GM19023 (cell line): ENCODE measurements around the gene PIK3CD.
A peak's percentile ranks its signal among the peaks of the same experiment; 100 is the strongest.
"Not testable (repeated sequence)": the region's sequence is repeated elsewhere in the genome, so short reads cannot be mapped to it uniquely, and the experiment has no call there.

Experiments used
- ATAC-seq: cut with Tn5 transposase; IDR thresholded peaks from one replicate; pipeline ENCODE4 v1.9.1; 2021; ENCODE audit warnings: mild to moderate bottlenecking, moderate library complexity; ENCODE audit not compliant: unreplicated experiment

Gene PIK3CD

DNA sequence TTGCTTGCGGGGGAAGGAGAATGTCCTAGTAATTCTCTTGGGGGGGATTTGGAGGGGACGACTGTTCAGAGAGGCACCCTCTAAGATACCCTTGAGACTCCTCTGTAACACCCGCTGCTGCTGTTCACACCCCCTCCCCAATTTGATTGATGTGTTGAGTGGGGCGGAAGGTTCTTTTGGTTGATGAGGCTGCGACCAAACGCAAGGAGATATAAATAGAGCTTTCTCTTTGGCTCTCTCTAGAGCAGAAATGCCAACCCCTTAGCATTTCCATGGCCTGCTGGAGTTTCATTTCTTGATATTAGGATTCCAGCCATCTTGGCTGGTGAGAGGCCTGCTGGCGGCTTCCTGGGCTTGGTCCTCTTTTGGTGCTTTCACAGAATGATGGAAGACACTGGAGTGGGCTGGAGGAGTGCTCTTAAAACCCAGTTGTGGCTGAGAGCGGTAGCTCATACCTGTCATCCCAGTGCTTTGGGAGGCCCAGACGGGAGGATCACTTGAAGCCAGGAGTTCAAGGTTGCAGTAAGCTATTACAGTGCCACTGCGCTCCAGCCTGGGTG lies 2.0 kb downstream of the PIK3CD start:
- no peak for ATAC-seq

GRCh38 chr1:9654051-9654833 lies 2.7 kb downstream of the PIK3CD start:
- no peak for ATAC-seq

- ATAC-seq, result no peak
Measured at GRCh38 chr1:9654834-9655723, 3.5 kb downstream of the PIK3CD start.

GRCh38 chr1:9655836-9656235 lies 4.3 kb downstream of the PIK3CD start:
- no peak for ATAC-seq

GRCh38 chr1:9657521-9658032 lies 6.0 kb downstream of the PIK3CD start:
- no peak for ATAC-seq

GRCh38 chr1:9658199-9658598 lies 6.7 kb downstream of the PIK3CD start:
- no peak for ATAC-seq

DNA sequence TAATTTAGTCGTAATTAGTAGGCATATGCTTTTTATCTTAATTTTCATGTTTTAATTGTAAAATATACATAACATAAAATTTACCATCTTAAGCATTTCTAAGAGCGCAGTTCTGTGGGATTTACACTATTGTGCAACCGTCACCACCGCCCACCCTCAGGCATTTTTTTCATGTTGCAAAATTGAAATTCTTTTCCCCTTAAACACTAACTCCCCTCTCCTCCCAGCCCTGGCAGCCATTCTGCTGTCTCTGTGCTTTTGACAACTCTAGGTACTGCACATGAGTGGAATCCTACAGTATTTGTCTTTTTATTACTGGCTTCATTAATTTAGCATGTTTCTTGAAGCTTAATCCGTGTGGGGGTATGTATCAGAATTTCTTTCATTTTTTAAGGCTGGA lies 7.8 kb downstream of the PIK3CD start:
- no peak for ATAC-seq

GRCh38 chr1:9663257-9663656 lies 11.7 kb downstream of the PIK3CD start:
- ATAC-seq, result no peak

DNA sequence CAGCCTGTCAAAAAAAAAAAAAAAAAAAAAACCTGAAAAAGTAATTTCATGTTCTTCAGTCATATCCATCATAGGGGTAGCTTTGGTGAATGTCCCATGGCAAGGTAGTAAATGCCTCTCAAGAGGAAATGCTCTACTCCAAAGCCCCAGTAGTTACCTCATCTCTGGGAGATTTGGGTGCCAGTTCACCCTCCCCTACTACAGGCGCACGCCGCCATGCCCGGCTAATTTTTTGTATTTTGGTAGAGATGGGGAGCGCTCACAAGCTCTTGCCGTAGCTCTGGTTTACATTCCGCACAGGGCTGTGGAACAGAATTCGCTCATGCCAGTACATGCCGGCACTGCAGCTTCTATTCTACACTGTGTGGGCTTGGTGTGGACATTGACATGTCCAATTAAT lies 13.7 kb downstream of the PIK3CD start:
- ATAC-seq, result no peak

DNA sequence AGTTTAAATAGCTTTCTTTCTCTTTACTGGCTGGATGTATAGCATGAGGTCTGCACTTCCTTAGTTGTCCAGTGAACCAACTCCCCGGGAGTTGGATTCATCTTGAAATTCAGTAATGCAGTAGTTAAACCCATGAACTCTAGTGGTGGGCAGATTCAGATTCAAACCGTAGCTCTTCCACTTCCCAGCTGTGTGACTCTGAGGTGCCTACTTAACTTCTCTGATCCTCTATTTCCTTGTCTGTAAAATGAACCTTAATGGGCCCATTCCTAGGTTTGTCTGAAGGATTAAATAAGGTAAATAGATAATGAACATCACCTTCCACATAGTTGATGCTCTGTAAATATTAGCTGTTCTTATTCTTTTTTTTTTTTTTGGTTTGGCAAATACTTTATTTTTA lies 16.5 kb downstream of the PIK3CD start:
- no peak for ATAC-seq

DNA sequence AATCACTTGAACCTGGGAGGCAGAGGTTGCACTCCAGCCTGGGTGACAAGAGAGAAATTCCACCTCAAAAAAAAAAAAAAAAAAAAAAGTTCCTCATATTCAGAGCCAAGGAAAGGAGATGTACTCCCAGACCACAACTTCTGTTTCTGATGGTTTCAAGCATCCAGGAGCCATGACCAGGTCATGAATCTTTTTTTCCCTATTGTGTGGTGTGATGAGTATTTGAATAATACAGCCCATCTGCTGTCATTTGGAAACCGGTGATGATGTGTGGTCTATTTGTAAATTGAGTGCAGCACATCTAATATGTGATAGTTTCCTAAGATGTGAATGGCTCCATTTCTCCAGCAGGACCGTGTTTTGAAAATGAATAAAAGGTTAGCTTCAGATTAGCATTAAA lies 18.6 kb downstream of the PIK3CD start:
- no peak for ATAC-seq

GRCh38 chr1:9671377-9672140 lies 20.0 kb downstream of the PIK3CD start:
- ATAC-seq, result no peak

DNA sequence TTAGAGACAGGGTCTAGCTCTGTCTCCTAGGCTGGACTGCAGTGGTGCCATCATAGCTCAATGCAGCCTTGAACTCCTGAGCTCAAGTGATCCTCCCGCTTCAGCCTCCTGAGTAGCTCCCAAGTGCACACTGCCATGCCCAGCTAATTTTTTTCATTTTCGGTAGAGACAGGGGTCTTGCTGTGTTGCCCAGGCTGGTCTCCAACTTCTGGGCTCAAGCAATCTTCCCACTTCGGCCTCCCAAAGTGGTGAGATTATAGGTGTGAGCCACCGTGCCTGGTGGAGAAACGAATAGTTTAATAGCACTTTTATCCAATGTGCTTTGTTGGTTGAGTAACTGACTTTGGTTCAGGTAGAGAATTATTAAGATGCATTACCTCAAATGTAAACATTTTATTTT lies 20.9 kb downstream of the PIK3CD start:
- no peak for ATAC-seq

GRCh38 chr1:9675393-9675792 lies 23.9 kb downstream of the PIK3CD start:
- ATAC-seq, result no peak

GRCh38 chr1:9676128-9676527 lies 24.6 kb downstream of the PIK3CD start:
- not testable (repeated sequence) for ATAC-seq

DNA sequence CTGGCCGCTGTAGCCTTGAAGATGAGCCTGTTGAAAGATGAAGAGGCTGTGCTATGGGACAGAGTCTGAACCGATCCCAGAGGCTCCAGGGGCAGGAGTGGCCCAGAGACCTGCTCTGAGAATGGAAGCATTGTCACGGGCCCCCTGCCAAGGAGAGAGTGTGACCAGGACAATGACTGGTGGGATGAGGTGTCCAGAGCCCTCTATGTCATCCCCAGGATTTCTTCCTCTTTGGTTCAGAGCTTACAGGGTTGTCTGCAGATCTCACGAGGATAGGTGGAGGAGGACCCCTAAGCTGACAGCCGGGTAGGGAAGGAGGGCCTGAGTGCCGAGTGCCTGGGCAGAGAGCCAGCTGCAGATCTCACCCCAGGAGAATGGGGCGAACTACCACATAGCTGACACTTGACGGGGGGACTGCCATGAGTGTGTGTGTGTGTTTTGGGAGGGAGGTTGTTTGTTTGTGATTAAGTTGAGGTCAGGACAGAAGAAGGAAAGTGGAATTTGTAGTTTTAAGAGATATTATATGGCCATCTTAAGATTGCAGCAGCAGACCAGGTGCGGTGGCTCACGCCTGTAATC lies 25.4 kb downstream of the PIK3CD start:
- ATAC-seq, result no peak

- ATAC-seq, result no peak
Measured at GRCh38 chr1:9680091-9680490, 28.6 kb downstream of the PIK3CD start.

DNA sequence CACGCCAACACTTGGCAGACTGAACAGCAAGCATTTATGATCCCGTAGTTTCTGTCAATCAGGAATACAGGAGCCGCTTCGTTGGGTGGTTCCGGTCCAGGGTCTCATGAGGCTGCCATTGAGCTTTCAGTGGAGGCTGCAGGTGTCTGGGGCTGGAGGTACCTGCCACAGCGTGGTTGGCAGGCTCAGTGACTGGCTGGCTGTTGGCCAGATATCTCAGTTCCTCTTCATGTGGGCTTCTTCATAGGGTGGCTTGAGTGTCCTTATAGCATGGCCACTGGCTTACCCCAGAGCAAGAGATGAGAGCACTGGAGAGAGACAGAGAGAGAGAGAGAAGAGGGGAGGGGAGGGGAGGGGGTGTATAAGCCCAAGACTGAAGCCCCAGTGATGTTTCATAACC lies 29.3 kb downstream of the PIK3CD start:
- no peak for ATAC-seq

DNA sequence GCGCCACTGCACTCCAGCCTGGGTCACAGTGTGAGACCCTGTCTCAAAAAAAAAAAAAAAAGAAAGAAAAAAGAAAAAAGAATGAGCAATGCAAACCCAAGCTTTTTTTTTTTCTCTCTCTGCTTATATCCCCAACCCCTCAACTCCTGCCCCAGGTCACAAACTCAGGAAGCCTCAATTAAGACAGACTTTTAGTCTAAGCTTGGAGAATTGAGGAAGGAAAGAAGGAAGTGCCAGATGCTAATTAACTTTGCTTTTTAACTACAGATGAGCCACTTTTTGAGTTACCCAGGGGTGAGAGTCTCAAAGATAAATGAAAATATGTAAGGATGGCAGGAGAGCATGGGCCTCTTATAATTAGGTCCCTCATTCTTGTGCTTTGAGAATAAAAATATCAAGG lies 33.3 kb downstream of the PIK3CD start:
- ATAC-seq, result no peak

GRCh38 chr1:9687120-9687873 lies 35.8 kb downstream of the PIK3CD start:
- peak; percentile 34 for ATAC-seq
